Adrenal gland (tissue), 12 donors: ENCODE results near the gene MITF. TPM values are rescaled to one million over a fixed set of nuclear protein-coding genes. Genes with fewer than 3 reads are reported as not detected.

ENCODE experiments used
- DNase-seq, 7 donors: peaks; one replicate each; pipeline ENCODE4 v3.0.0-alpha.2; 2019 to 2020
- H3K27ac ChIP-seq, 5 donors: fragments of 200-600 bp; sonication (generic) in 4 of 5; 1 replicate in 3 of 5; 2 replicates in 2 of 5; pipeline versions ENCODE4 v1.5.1 to v1.8.0; 2016 to 2020; ENCODE audit warnings: mild to moderate bottlenecking in 1 of 5
- H3K27me3 ChIP-seq: fragments of 200-600 bp; 2 replicates; pipeline ENCODE4 v1.8.0; 2021
- H3K36me3 ChIP-seq, 2 donors: fragments of 200-600 bp; replicated peaks in 1 of 2; 1 replicate in 1 of 2; 2 replicates in 1 of 2; pipeline versions ENCODE4 v1.5.1 to v1.8.0; 2018 to 2022
- H3K4me1 ChIP-seq, 2 donors: fragments of 200-600 bp; replicated peaks in 1 of 2; 1 replicate in 1 of 2; 2 replicates in 1 of 2; pipeline versions ENCODE4 v1.5.1 to v1.8.0; 2018 to 2021
- H3K4me3 ChIP-seq, 4 donors: fragments of 200-600 bp; sonication (generic) in 3 of 4; one replicate each; pipeline ENCODE4 v1.5.1; 2016 to 2018
- H3K9me3 ChIP-seq, 3 donors: fragments of 200-600 bp; sonication (generic) in 1 of 3; replicated peaks in 1 of 3; 1 replicate in 2 of 3; 2 replicates in 1 of 3; pipeline versions ENCODE4 v1.5.1 to v1.8.0; 2016 to 2021
- POLR2A ChIP-seq, 2 donors: fragments of 450-650 bp; IDR thresholded peaks; one replicate each; pipeline ENCODE4 v1.6.1; 2017; ENCODE audit warnings: antibody characterized with exemption in 2 of 2, mild to moderate bottlenecking in 2 of 2, moderate library complexity in 1 of 2
- WGBS, 4 donors: extraction: QIAGEN DNeasy Blood & Tissue Kit in 2 of 4; methylation state at CpG; one replicate each; pipeline versions ENCODE4 v1.1.5 to v1.1.7; 2013 to 2017; 5-methylcytosine and 5-hydroxymethylcytosine counted together
- intact Hi-C, 2 donors: fragments of 100-400 bp; cut with DNase I; formaldehyde crosslinking; loops; one replicate each; pipeline versions ENCODE4 v1.14.1 to v1.15.0; 2022 to 2023
- polyA plus RNA-seq, 3 donors: library from polyadenylated mRNA; stranded (reverse); fragments of 200-250 nt in 2 of 3; fragments of 350-450 nt in 1 of 3; fragmentation: Illumina TruSeq in 1 of 3; extraction: RNeasy Lipid Tissue Mini Kit (QIAGEN cat#74804) in 1 of 3; gene quantifications; one replicate each; pipeline ENCODE4 v1.2.3, GENCODE V29; 2013 to 2014
- total RNA-seq, 9 donors: library from RNA; depleted of rRNA in 4 of 9; stranded (reverse); fragments of >200 nt in 4 of 9; fragments of 120-200 nt in 1 of 9; fragmentation: NEBNext Ultra II Directional in 1 of 9; extraction: Animal tissue kit (Norgen Biotek cat#: 25700) in 1 of 9; gene quantifications; one replicate each; pipeline versions ENCODE4 v1.1.0 to v1.2.4, GENCODE V29; 2013 to 2023
- TF ChIP-seq, protein P1 (sequence below), 6 experiments: fragments of 450-650 bp in 4 of 6; fragments of 200-600 bp in 2 of 6; sonication (generic) in 1 of 6; IDR thresholded peaks; 1 replicate in 5 of 6; 2 replicates in 1 of 6; pipeline versions ENCODE4 v1.5.1 to v1.8.0; 2016 to 2021; ENCODE audit warnings: antibody characterized with exemption in 6 of 6, mild to moderate bottlenecking in 2 of 6, moderate library complexity in 1 of 6
- donor health status: healthy with polysubstance abuse.
- donor health status: Bipolar disorder and iron deficiency.
- donor health status: DM: yes; HTN: yes; CAD: no.
- donor health status: DM: no; HTN: no; CAD: no.
- donor health status: DM: no; HTN: no; CAD: no.
- donor health status: DM: yes; HTN: yes; CAD: no.

The MITF gene
- total and polyA plus RNA-seq, 12 donors: 2.4 to 23.4 (median 10.6) TPM

DNA sequence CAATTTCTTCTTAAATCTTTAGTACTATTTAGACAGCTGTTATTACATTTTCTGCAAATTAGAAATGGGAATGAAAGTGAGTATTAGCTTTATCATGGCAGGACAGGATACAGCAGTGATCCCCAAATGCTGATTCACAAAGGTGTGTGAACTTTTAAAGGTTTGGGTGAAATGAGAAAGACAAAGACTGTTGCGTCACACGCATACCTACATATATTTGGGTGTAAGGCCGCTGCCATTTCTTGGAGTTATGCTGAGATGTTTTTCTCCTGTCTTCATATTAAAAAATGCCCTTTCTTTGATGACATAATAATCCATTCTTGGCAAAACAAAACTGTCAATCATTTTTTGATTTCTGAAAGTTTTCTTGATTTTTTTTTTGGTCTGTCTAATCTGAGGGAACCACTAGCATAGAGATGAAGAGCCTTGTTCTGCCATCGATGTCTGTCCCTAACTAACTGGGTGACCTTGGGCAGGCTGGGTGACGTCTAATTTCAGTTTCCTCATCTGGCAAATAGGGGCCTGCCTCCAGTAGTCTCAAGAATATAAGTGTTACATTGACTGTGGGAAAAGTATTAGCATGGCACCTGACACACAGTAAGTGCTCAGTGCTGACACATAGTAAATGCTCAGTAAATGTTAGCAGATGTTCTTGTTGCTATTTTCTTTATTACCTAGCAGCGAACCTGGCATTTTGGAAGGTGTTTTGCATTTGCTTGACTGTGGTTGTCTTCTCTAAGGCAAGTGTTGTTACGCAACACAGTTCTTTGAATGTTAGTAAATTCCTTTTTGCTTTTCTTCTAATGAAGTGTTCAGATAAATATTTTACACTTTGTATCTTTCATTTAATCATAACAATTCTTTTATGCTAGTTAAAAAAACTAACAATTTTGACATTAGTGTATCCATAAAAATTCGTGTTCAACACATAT, 5.0 kb downstream of the MITF start:
- H3K4me1 ChIP-seq: peaks cover 15 to 49% of the 10 kb centered on the region in 2 donors
- no peaks in the 10 kb centered on the region for H3K36me3 ChIP-seq
- intact Hi-C loops: no loop called here
- H3K9me3 ChIP-seq: no peaks in the 10 kb centered on the region
- H3K27ac ChIP-seq: no peak overlapping the region
- 78 to 87% (median 84%) methylated on average over 8 of the region's 8 CpGs for WGBS, 4 donors
- no peaks in the 10 kb centered on the region for H3K27me3 ChIP-seq
- TF ChIP-seq, protein P1, sequence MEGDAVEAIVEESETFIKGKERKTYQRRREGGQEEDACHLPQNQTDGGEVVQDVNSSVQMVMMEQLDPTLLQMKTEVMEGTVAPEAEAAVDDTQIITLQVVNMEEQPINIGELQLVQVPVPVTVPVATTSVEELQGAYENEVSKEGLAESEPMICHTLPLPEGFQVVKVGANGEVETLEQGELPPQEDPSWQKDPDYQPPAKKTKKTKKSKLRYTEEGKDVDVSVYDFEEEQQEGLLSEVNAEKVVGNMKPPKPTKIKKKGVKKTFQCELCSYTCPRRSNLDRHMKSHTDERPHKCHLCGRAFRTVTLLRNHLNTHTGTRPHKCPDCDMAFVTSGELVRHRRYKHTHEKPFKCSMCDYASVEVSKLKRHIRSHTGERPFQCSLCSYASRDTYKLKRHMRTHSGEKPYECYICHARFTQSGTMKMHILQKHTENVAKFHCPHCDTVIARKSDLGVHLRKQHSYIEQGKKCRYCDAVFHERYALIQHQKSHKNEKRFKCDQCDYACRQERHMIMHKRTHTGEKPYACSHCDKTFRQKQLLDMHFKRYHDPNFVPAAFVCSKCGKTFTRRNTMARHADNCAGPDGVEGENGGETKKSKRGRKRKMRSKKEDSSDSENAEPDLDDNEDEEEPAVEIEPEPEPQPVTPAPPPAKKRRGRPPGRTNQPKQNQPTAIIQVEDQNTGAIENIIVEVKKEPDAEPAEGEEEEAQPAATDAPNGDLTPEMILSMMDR (IDR thresholded peaks at IDR 0.05): no peak
- no peak for TF ChIP-seq POLR2A (IDR thresholded peaks at IDR 0.05)
- H3K4me3 ChIP-seq: no peak overlapping the region
- no peak for DNase-seq

DNA sequence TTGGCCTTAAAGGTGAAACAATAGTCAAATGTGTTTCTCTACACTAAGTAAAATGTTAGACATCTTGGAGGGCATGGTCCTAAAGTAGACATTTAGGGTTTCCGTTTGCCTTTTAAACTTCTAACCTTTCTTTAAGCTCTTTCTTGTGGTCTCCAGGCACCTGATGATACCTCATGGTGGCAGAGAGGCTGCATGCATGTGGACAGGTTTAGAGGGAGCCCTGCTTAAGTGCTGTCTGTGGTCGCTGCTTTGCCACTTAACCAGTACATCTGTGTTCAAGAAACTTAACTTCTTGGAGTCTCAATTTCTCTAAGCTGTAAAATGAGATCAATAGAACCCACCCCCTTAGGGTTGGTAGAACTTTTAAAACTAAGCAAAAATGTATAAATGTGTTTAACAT, 6.2 kb downstream of the MITF start:
- Histone ChIP-seq H3K4me1 (peaks cover 15 to 44% of the 10 kb centered on the region in 2 donors), H3K36me3 (no peaks in the 10 kb centered on the region), H3K9me3 (no peaks in the 10 kb centered on the region), H3K27ac (no peak overlapping the region), H3K4me3 (no peak overlapping the region), H3K27me3 (no peaks in the 10 kb centered on the region)
- TF ChIP-seq, protein P1 (IDR thresholded peaks at IDR 0.05): no peak
- TF ChIP-seq POLR2A (IDR thresholded peaks at IDR 0.05): no peak
- 84 to 100% (median 92%) methylated on average over 2 of the region's 2 CpGs for WGBS, 4 donors
- DNase-seq: no peak
- intact Hi-C loops: no loop called here

DNA sequence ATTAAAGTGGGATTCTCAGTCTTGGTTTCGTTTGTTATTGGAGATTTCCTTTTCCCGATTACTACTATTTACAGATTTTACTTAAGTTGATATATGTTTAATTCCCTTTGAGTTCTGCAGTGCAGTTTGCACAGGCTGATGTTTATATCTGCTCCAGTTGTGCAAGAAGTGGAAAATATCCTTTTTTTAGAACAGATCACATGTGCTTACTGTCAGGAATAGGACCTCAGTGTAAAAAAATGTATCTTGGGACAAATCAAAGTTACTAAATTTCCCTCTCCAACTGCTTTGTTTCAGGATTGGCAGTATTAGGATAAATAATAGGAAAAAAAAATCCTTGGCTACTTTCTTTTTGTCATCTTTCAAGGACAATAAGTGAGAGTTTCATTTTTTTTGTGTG, 6.9 kb downstream of the MITF start:
- WGBS, 4 donors: 53 to 68% (median 61%) methylated on average over 2 of the region's 2 CpGs

More for the DNA sequence above, 6.9 kb downstream of the MITF start:
- H3K4me1 ChIP-seq: peaks cover 15 to 38% of the 10 kb centered on the region in 2 donors
- TF ChIP-seq, protein P1 (IDR thresholded peaks at IDR 0.05): no peak
- no peak for TF ChIP-seq POLR2A (IDR thresholded peaks at IDR 0.05)
- no peak overlapping the region for H3K4me3 ChIP-seq
- peak overlapping the region in 3 of 5 donors; percentile 7 to 14 (median 7) for H3K27ac ChIP-seq
- H3K27me3 ChIP-seq: no peaks in the 10 kb centered on the region
- H3K36me3 ChIP-seq: no peaks in the 10 kb centered on the region
- intact Hi-C loops: no loop called here
- no peaks in the 10 kb centered on the region for H3K9me3 ChIP-seq
- no peak for DNase-seq
